Heart right ventricle (tissue), 16 donors: ENCODE data around the gene PARD3. TPM values are rescaled to one million over a fixed set of nuclear protein-coding genes. Genes with fewer than 3 reads are reported as not detected.

Source experiments
- ATAC-seq, 8 donors: fragments of 200-7000 bp; cut with Tn5 transposase; one replicate each; pipeline ENCODE4 v1.9.1; 2020; ENCODE audit warnings: mild to moderate bottlenecking in 8 of 8, moderate library complexity in 8 of 8, moderate number of reproducible peaks in 1 of 8
- DNase-seq, 2 donors: peaks; one replicate each; pipeline ENCODE4 v3.0.0-alpha.2; 2020
- H3K27ac ChIP-seq, 10 donors: fragments of 200-600 bp; sonication (generic) in 2 of 10; one replicate each; pipeline versions ENCODE4 v1.5.0 to v1.8.0; 2020 to 2022; ENCODE audit warnings: mild to moderate bottlenecking in 3 of 10
- H3K27me3 ChIP-seq, 7 donors: fragments of 200-600 bp; one replicate each; pipeline ENCODE4 v1.8.0; 2021 to 2022; ENCODE audit warnings: mild to moderate bottlenecking in 2 of 7
- H3K36me3 ChIP-seq, 9 donors: fragments of 200-600 bp; sonication (generic) in 1 of 9; one replicate each; pipeline versions ENCODE4 v1.5.0 to v1.8.0; 2020 to 2022; ENCODE audit warnings: mild to moderate bottlenecking in 2 of 9
- H3K4me1 ChIP-seq, 9 donors: fragments of 200-600 bp; sonication (generic) in 1 of 9; one replicate each; pipeline versions ENCODE4 v1.5.0 to v1.8.0; 2020 to 2022; ENCODE audit warnings: mild to moderate bottlenecking in 4 of 9
- H3K4me3 ChIP-seq, 10 donors: fragments of 200-600 bp; sonication (generic) in 2 of 10; one replicate each; pipeline versions ENCODE4 v1.5.0 to v1.8.0; 2020 to 2022; ENCODE audit warnings: mild to moderate bottlenecking in 7 of 10, moderate library complexity in 2 of 10
- H3K9me3 ChIP-seq, 11 donors: fragments of 200-600 bp in 10 of 11; sonication (generic) in 2 of 11; one replicate each; pipeline versions ENCODE4 v1.5.0 to v1.8.0; 2013 to 2022; ENCODE audit warnings: mild to moderate bottlenecking in 2 of 11, control low read depth in 1 of 11, moderate library complexity in 1 of 11
- WGBS, 2 donors: extraction: QIAGEN DNeasy Blood & Tissue Kit; methylation state at CpG; one replicate each; pipeline ENCODE4 v1.1.7; 2013; ENCODE audit warnings: inconsistent platforms in 1 of 2; 5-methylcytosine and 5-hydroxymethylcytosine counted together
- intact Hi-C, 10 donors: fragments of 100-400 bp; cut with DNase I; formaldehyde crosslinking; loops; one replicate each; pipeline versions ENCODE4 v1.11.1 to v1.14.2; 2022
- polyA plus RNA-seq, 2 donors: library from polyadenylated mRNA; stranded (reverse); fragments of 200-250 nt; gene quantifications; one replicate each; pipeline ENCODE4 v1.2.3, GENCODE V29; 2013
- total RNA-seq, 10 donors: library from RNA; stranded (reverse); fragmentation: NEBNext Ultra II Directional in 3 of 10; extraction: Animal tissue kit (Norgen Biotek cat#: 25700) in 3 of 10; gene quantifications; one replicate each; pipeline versions ENCODE4 v1.2.1 to v1.2.4, GENCODE V29; 2021 to 2023
- TF ChIP-seq, protein P1 (sequence below), 9 donors: fragments of 200-600 bp; sonication (generic) in 2 of 9; IDR thresholded peaks; one replicate each; pipeline versions ENCODE4 v1.5.0 to v1.8.0; 2021 to 2022; ENCODE audit warnings: antibody characterized with exemption in 9 of 9, mild to moderate bottlenecking in 5 of 9, moderate library complexity in 1 of 9
- donor health status: Arrhythmogenic right ventricular cardiomyopathy.
- donor health status: ischemic (EF 13 %, LVEDD 7.1; RV severe dilation, severe dysfunction).
- donor health status: healthy with polysubstance abuse.
- donor health status: DM: no; HTN: yes; CAD: no.
- donor health status: DM: no; HTN: no; CAD: no.
- donor health status: ischemic (EF 25% LVEDD 6.9; RV normal size, moderate dysfunction).
- donor health status: ischemic (EF 25% LVEDD 5.7; RV mildly dilated, moderate dysfunction).
- donor health status: healthy.
- donor health status: DM: yes; HTN: yes; CAD: no.
- donor health status: Ischemic cardiomyopathy.
- donor health status: ischemic (EF 35%, LVEDD 5.7; RV mildly dilated, moderate dysfunction).
- donor health status: nonischemic (EF 11% LVEDD 7.7; RV severe dilation, severe dysfunction).
- donor health status: DM: yes; HTN: yes; CAD: no.
- donor health status: PGD.
- donor health status: ischemic (EF 29% LVEDD 5.4; RV normal size, mild dysfunction).
- donor health status: nonischemic (EF 23%, LVEDD 6.1; RV moderate dilation, normal function).

PARD3 gene
- total and polyA plus RNA-seq, 12 donors = 19.7 to 41.8 (median 34.2) TPM

DNA sequence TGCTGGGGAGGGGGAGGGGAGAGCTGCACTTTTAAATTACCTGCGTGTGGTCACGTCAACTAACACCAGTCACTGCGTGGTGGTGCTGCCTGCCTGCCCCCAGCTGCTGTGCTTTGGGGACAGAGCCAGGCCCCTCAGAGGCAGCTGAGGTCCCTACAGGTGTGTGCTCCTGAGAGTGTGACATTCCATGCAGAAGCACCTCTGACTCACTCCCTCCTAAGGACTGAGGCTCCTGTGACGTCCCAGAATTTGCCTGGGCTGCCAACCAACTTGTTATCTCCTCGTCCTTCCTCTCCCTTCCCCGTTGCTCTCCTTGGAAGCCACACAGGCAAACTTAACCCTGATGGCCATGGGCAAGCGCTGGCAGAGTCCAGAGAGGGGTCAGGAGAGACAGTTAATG lies 563.0 kb downstream of the PARD3 start:
- WGBS, 2 donors = 44% methylated on average over 7 of the region's 7 CpGs
- Histone ChIP-seq H3K36me3 (no peaks in the 10 kb centered on the region), H3K4me1 (peaks cover 0 to 13% (median 0%) of the 10 kb centered on the region in 9 donors), H3K9me3 (no peaks in the 10 kb centered on the region), H3K4me3 (no peak overlapping the region), H3K27ac (no peak overlapping the region), H3K27me3 (no peaks in the 10 kb centered on the region)
- peak in 1 of 2 donors; percentile 19 for DNase-seq
- TF ChIP-seq, protein P1, sequence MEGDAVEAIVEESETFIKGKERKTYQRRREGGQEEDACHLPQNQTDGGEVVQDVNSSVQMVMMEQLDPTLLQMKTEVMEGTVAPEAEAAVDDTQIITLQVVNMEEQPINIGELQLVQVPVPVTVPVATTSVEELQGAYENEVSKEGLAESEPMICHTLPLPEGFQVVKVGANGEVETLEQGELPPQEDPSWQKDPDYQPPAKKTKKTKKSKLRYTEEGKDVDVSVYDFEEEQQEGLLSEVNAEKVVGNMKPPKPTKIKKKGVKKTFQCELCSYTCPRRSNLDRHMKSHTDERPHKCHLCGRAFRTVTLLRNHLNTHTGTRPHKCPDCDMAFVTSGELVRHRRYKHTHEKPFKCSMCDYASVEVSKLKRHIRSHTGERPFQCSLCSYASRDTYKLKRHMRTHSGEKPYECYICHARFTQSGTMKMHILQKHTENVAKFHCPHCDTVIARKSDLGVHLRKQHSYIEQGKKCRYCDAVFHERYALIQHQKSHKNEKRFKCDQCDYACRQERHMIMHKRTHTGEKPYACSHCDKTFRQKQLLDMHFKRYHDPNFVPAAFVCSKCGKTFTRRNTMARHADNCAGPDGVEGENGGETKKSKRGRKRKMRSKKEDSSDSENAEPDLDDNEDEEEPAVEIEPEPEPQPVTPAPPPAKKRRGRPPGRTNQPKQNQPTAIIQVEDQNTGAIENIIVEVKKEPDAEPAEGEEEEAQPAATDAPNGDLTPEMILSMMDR (IDR thresholded peaks at IDR 0.05) = no peak
- intact Hi-C loops = no loop called here
- ATAC-seq = peak in 7 of 8 donors; percentile 22 to 94 (median 54)

DNA sequence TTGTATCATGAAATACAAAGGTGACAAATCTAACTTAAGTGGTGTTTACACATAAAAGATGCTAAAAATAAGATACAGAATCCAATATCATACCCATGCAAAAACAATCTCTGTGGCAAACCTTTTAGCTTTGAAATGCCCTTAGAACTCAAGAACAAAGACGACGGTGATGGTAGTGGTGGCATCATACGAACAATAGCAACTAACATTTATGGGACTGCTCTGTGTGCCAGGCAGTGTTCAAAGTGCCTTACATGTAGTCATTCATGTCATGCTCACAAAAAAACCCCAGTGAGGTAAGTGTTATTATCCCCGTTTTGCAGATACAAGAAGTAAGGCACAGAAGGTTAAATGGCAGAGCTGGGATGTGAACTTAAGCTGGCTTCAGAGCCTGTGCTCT lies 563.9 kb downstream of the PARD3 start:
- intact Hi-C loops = no loop called here
- WGBS, 2 donors = 94 to 98% methylated on average over 4 of the region's 4 CpGs
- Histone ChIP-seq H3K4me3 (no peak overlapping the region), H3K9me3 (no peaks in the 10 kb centered on the region), H3K36me3 (no peaks in the 10 kb centered on the region), H3K4me1 (peaks cover 0 to 13% (median 0%) of the 10 kb centered on the region in 9 donors), H3K27me3 (no peaks in the 10 kb centered on the region), H3K27ac (no peak overlapping the region)
- no peak for DNase-seq
- TF ChIP-seq, protein P1 (IDR thresholded peaks at IDR 0.05) = no peak
- no peak for ATAC-seq

DNA sequence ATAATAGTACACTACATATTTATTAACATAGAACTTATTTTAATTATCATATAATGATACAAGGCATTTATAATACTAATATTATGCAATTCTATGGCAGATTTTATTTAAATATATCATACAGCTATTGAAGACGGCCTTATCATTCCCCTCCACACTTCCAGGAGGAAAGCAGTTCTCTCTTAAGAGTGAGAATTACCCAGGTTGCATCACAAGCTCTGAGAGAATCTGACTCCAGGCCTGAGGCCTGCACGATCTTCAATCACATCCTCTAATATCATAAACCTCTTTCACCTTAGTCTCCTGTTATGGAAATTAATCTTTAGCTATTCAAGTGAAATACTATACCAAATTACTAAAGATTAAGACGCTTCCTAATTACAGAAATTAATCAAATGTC lies 564.4 kb downstream of the PARD3 start:
- 81 to 82% methylated on average over 3 of the region's 3 CpGs for WGBS, 2 donors
- TF ChIP-seq, protein P1 (IDR thresholded peaks at IDR 0.05) = no peak
- Histone ChIP-seq H3K4me1 (peaks cover 0 to 13% (median 0%) of the 10 kb centered on the region in 9 donors), H3K36me3 (no peaks in the 10 kb centered on the region), H3K4me3 (no peak overlapping the region), H3K9me3 (no peaks in the 10 kb centered on the region), H3K27me3 (no peaks in the 10 kb centered on the region), H3K27ac (no peak overlapping the region)
- DNase-seq (no peak), ATAC-seq (no peak)
- intact Hi-C loops = no loop called here

DNA sequence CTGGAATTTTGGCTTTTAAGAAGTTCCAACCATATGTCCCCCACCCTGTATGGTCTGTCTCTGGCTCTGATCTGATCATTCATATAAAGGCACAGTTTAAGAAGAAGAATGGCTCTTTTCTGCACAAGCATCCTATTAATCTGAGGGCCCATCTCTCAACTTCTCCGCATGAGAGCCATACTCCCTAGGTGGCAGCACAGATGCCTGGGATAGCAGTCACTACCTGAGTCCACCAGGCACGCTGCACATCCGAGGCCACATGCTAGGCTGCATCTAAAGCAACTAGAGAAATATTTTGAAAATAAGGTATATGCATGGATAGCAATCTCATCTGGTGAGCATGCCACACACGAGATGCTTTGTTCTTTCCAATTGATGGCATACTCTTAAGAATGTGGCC lies 565.5 kb downstream of the PARD3 start:
- ATAC-seq = no peak

More for the DNA sequence above, 565.5 kb downstream of the PARD3 start:
- H3K9me3 ChIP-seq = no peaks in the 10 kb centered on the region
- H3K27ac ChIP-seq = no peak overlapping the region
- WGBS, 2 donors = 81 to 93% methylated on average over 4 of the region's 4 CpGs
- DNase-seq = no peak
- peaks cover 0 to 8% (median 0%) of the 10 kb centered on the region in 9 donors for H3K4me1 ChIP-seq
- intact Hi-C loops = no loop called here
- H3K36me3 ChIP-seq = no peaks in the 10 kb centered on the region
- no peak overlapping the region for H3K4me3 ChIP-seq
- TF ChIP-seq, protein P1 (IDR thresholded peaks at IDR 0.05) = no peak
- no peaks in the 10 kb centered on the region for H3K27me3 ChIP-seq
